Stimulated activated CD8-positive, alpha-beta memory T cell treated with anti-CD3 and anti-CD28 coated beads, Interleukin-12 subunit alpha, Interleukin-12 subunit beta, amount 100 ng/mL, for 4 hours (primary cell): ENCODE measurements around the gene GALNT3.

Source experiments
- DNase-seq: peaks from one replicate; pipeline ENCODE4 v3.0.0-alpha.2; 2020; ENCODE audit warnings: low read depth

The GALNT3 gene

DNA sequence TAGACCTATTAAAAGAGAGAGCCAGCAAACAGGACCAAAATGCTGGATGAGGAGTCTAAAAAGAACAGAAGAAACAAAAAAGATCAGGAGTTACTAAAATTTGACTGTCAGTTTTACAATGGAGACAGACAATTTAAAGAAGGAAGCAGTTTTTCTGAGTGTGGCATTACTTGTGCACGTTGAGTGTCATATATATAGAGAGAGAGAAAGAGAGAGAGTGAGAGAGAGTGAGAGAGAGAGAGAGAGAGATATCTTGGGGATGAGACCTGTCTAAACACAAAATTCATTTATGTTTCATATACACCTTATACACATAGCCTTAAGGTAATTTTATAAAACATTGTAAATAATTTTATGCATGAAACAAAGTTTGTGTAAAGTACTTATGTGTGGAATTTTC, 2.1 kb upstream of the GALNT3 start:
- no peak for DNase-seq

DNA sequence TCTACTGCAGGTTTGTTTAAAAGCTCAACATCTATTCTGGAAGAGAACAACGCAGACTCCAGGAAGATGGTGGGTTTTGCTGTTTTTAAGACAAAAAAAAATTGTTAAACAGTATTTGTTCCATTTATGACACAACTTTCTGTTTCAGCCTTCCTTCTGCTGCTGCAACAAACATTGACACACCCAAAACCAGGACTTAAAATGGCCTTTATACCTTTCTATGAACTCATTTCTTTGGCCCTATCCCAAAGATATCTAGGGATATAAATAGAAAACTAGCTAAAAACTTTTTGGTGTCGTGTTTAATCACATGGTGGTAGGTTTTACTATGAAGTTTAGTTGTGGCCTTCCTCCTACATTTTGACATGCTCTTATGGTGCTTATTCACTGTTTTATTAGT, 964 bp upstream of the GALNT3 start:
- DNase-seq: no peak

DNA sequence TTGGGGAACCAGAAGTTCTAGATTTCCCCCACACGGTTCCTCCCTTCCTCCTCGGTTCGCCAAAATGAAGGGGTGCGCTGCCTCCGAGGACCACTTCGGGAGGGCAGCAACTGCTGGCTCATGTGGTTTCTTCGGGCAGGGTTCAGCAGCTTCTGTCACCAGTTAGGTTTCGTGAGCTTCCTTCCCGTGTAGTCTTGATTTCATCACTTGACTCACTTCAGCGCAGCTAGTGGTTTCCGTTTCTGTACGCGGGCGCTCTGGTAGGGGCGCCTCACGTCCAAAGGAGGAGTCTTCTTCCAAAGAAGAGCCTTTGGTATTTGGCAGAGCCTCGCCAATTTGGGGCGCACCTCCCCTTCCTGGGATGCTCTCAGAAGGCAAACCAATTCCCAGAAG, 485 bp upstream of the GALNT3 start:
- peak; percentile 37 for DNase-seq

DNA sequence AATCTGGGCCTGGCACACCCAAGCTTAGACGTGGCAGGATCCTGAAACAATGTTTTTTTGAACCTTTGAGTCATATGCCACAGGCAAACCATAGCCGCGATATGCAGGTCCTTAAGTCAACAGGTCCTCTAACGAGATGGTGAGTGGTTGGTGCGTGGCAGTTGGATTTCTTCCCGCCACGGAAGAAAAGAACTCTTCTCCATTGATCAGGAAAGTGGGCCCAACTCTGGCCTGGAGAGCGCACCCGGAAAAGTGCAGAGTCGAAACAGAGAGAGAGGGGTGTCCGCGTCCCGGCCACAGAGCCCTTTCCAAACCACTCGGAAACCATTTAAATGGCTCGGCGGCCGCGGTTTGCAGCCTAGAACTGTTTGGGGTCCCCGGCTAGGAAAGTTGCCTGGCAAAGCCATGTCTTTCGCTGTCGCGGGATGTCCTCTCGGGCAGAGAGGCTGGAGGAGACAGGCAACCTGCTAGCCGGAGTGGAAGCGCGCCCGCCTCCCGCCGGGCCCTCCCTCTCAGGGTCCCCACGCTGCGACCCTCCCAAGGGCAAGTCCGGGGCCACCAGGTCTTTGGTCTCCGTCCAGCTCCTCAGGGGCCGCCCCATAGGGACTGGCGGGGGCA, 777 bp downstream of the GALNT3 start:
- DNase-seq: no peak

DNA sequence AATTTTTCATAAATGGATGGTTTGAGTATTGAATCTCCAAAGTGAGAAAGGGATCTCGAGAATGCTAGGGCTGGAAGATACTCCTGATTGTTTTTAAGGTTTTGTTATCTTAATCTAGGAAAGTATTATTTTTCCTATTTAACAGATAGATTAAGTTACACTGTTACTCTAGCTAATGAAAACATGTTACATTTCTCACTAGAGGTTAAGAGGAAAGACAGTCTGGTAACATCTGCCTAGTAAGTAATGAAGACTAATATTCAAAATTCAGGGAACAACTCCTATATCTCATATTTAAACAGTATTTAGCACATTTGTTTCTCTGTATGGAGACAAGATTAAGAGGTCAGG, 2.0 kb downstream of the GALNT3 start:
- no peak for DNase-seq

GRCh38 chr2:165791421-165792103, 2.5 kb downstream of the GALNT3 start:
- DNase-seq: no peak

- no peak for DNase-seq
Measured at GRCh38 chr2:165790466-165790865, 3.6 kb downstream of the GALNT3 start.

GRCh38 chr2:165787334-165787733, 6.7 kb downstream of the GALNT3 start:
- no peak for DNase-seq

- DNase-seq: no peak
Measured at GRCh38 chr2:165779706-165780105, 14.3 kb downstream of the GALNT3 start.

GRCh38 chr2:165778653-165779451, 15.2 kb downstream of the GALNT3 start:
- no peak for DNase-seq

GRCh38 chr2:165778187-165778556, 15.9 kb downstream of the GALNT3 start:
- DNase-seq: no peak

DNA sequence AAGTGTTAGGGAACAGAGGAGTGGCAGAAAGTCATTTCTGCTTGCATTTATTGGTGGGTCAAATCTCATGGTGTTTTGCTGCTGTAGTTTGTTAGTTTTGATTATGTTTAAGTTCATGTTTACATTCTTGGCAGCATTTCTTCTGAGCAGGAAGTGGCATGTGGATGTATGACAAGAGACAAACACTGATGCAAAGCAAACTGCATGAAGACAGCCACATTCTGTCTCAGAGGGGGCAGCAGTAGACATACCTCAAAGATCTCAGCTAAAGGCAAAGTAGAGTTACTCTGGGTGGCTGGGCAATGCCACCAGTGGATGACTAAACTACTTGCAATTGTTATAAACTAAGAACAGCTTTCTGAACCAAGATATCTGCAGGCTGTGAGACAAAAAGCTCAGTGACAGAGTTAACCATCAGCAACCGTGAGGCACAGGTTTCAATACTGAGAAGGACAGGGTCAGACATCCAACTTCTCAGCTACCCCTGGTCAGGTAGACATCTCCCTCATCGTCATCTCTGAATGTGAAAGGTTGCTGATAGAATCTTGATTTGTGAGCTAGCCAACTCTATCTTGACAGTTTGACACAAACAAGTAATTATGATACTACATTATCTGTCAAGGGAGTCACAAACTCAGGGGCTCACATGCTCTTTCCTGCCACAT, 16.4 kb downstream of the GALNT3 start:
- no peak for DNase-seq

DNA sequence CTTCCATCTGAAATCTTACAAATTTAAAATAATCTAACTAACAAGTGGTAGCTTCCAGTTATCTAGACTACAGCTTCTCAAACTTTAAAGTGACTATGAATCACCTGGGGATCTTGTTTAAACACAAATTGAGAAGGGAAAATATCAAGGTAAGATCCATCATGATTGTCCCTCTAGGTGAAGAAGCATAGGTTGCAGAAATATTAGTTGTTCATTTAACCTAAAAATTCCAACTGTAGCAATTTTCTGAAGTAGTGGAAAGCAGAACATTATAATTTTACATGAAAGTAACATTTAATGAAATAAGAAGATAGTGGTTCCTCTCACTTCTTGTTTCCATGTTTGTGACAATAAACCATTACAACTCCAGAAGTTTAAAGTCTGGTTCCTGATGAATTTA, 17.3 kb downstream of the GALNT3 start:
- DNase-seq: no peak

DNA sequence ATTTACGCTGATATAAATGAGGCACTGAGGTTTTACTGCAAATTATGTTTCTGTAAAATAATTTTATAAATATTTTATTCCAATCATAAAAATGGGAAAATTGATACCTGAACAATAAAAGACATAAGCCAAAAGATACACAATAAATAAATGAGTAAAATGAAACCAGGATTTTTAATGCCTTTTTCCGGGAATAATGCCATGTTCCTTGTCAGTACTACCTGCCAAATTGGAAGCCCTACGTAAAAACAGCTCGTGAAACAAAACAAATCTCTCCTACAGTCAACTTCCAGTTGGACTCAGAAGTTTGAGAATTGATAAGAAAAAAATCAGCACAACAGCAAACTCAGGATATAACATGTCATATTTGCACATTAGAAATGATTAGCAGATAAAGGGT, 18.0 kb downstream of the GALNT3 start:
- DNase-seq: no peak

DNA sequence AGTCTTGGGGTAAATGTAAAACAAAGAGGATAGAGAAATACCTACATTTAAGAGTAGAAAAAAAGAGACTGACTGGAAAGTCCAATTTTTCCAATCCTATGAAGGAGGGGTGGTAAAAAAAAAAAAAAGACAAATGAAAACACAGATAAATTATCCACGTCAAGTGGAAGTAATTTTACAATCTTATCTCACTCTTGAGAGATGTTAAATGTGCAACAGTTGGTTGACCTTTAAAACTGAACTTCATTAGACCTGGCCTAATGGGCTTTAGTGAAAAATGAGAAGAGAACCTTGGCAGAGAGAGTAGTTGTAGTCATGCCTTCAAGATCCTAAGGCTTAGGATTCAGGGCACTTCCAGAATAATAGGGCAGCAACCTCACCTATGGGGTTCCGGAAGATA, 20.4 kb downstream of the GALNT3 start:
- no peak for DNase-seq

GRCh38 chr2:165772183-165772582, 21.9 kb downstream of the GALNT3 start:
- no peak for DNase-seq

DNA sequence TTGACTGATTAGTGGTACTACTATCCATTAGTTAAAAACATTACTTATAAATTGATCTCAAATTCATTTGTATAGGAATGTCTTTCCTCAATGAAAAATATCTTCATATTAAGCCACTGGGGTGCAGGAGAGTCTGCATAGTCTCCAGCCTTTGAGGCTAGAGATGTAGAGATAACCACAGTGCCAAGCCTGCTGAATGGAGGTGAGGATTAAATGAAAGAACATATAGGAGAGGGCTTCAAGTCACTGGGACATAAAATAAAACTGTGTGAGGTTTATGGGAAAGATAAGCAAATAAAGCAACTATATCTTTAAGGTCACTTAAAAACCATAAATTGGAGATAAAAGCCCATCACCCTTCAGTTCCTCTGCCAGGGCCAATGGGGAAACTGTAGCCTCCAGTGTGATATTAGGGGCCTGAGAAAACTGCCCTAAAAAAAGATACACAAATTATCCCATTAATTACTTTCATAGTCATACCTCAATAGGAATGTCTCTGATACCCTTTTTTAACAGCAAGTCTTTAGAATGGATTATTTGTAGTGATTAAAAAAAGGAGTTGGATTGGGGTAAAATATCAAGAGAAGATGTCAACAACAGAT, 27.6 kb downstream of the GALNT3 start:
- no peak for DNase-seq

GRCh38 chr2:165762723-165763122, 31.3 kb downstream of the GALNT3 start:
- no peak for DNase-seq

DNA sequence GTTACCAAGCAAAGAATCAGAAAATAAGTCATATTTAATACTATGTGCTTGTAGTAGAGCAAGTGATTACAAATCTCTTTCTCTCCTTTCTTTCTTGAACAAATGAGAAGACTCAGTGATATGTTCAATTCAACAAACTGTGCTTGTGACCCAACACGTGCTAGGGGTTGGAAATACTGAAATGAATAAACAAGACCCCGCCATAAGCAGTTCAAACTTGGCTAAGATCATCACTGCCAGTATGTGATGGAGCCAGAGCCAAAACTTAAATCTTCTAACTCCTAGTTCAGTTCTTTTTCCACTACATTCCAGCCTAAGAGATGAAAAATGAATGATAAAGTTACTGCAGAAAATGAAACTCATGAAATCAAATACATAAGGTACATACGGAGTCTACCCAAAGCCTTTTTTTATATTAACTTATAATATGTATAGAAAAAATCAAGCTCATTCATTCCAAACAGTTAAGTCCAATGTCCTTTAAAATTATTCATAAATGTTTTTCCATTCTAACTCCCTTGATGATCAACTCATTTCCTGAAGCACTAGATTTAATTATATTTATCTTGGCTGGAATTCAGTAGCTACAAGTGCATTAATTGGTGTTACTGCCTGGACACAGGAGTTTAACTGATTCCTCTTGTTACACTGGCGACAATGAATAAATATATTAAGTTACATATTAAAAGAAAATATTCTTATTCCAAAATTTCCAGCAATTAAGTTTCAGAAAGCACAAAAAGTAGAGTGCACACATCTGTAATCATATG, 36.0 kb downstream of the GALNT3 start:
- DNase-seq: no peak

DNA sequence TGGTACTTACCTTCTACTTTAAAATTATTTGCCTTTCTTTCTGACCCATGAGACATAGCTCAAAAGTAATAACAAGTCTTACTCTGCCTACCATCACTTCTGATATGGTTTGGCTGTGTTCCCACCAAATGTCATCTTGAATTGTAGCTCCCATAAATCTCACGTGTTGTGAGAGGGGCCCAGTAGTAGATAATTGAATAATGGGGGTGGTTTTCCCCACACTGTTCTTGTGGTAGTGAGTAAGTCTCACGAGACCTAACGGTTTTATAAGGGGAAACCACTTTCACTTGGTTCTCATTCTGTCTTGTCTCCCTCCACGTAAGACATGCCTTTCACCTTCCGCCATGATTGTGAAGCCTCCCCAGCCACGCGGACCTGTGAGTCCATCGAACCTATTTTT, 47.5 kb downstream of the GALNT3 start:
- no peak for DNase-seq

DNA sequence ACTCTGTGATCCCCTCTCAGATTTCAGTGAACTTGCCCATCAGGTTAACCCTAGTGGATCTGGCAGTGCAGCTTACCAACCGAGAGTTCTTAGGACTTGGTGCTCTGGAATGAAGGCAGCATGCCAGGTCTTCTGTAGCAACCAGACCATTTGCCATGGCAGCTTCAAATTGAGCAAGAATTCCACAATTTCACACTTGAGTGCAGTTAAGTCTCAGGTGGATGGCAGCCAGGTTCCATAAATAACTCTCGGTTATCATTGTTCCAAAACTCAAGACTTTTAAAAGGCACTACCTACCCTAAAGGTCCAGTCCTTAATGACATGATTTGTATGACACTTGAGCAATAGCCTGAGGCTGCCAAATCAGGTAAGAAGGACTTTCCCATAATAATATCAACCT, 48.1 kb downstream of the GALNT3 start:
- no peak for DNase-seq

GRCh38 chr2:165743442-165743841, 50.6 kb downstream of the GALNT3 start:
- no peak for DNase-seq
